T-helper 2 cell (primary cell): Measurements from ENCODE around the gene PLET1.

ENCODE experiments used
- DNase-seq, 5 experiments: peaks; one replicate each; pipeline versions ENCODE4 v3.0.0 to v3.0.0-alpha.2; 2012 to 2022

The PLET1 gene

DNA sequence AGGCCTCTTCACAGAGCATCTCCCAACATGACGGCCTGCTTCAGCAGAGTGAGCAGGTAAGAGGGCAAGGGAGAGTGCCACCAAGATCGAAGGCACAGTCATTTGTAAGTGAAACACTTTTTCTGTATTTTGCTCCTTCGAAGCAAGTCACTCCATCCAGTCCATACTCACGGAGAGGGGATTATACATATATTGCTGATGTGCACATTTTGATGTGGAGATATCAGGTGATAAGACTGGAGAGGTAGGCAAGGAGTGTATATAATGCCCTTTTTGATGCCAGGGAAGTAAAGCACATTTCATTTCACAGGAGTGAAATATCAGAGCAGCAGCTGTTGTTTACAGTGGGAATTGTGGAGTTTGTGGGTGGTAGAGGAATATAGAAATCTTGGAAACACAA is 23.2 kb downstream of the PLET1 start:
- no peak for DNase-seq

GRCh38 chr11:112235750-112236390 is 24.8 kb downstream of the PLET1 start:
- no peak for DNase-seq

- DNase-seq = no peak
These were observed 28.7 kb downstream of the PLET1 start for GRCh38 chr11:112231952-112232351.

DNA sequence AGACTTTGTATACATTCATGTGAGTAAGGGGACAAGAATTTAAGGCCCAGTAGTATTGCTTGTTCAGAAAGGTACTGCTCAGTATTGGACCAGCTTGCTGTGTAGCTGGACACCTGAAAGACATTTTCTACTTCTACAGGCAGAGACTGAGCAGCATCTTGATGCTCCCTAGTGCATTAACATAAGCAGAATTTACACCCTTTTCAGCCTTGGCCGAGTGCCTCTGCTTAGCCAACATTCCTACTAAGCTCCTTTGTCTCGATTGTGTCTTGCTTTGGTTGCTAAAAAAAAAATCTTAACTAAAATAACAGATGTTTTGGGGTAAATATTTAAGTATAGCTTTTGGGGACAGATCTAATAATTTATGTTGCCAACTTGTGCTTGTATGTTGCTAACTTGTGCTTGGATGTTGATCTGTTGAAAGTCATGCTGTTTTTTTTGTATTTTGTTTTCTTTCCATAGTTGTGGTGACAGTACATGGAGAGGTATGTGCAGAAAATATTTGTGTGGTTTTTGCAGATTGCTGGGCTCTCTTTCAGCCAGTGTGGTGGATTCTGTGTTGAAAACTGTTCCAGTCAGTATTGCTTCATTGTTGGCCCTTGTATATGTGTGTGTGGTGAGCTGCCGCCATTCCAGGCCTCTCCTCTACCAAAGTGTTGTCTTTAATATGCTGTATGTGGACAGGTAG is 30.8 kb downstream of the PLET1 start:
- DNase-seq = no peak

DNA sequence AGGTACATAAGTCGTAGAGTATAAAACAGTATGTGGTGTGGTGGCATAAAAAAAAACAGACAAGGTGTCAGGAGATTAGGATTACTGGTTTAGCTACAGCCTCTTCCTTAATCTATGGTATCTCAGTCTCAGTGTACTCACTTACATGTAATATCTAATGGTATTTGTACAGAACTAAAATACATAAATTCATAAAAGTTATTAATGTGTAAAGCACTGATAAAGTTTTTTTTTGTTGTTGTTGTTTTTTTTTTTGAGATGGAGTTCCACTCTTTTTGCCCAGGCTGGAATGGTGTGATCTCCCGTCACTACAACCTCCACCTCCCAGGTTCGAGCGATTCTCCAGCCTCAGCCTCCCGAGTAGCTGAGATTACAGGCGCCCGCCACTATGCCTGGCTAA is 31.5 kb downstream of the PLET1 start:
- no peak for DNase-seq

DNA sequence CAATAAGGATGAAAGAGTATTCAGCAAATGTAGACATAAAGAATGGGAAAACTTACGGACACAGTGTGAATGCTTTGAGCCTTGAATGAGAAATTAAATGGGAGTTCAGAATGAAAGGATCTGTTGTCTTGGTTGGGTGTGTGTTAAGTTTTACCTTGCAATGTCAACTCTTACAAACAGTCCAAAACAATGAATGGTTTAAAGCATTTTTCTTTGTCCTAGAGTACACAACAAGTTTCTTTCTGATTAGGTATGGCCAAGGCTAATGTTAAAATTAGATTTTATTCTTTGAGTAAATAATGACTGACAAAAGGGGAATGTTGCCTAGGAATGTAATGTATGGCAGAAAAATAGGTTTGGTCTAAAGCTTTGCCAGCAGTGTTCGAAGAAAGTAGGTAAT is 32.0 kb downstream of the PLET1 start:
- DNase-seq = no peak

GRCh38 chr11:112227471-112227870 is 33.2 kb downstream of the PLET1 start:
- DNase-seq = no peak

DNA sequence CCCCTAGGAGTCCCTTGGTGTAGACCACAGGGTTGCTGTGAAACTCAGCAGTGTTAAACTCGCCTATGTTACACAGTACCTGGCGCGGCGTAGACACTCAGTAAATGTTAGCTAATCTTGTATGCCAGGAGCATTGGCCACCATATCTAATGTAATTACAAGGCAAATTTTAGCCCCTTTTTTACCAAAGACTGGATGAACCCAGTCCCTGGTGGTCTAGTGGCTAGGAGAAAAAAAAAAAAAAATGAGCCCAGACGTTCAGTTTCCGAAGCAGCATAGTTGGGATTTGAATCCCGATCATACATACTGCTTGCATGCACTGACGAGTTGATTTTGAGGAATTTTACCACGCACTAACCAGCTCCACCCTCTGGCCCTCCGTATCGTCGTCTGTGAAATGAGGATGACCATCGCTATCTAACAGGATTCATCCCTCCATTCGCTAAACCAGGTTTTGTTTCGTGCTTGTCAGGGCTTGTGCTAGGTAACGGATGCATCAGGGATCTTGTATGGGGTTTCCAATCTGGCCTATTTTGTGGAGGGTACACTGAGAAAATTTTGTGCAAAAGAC is 33.7 kb downstream of the PLET1 start:
- DNase-seq = no peak

DNA sequence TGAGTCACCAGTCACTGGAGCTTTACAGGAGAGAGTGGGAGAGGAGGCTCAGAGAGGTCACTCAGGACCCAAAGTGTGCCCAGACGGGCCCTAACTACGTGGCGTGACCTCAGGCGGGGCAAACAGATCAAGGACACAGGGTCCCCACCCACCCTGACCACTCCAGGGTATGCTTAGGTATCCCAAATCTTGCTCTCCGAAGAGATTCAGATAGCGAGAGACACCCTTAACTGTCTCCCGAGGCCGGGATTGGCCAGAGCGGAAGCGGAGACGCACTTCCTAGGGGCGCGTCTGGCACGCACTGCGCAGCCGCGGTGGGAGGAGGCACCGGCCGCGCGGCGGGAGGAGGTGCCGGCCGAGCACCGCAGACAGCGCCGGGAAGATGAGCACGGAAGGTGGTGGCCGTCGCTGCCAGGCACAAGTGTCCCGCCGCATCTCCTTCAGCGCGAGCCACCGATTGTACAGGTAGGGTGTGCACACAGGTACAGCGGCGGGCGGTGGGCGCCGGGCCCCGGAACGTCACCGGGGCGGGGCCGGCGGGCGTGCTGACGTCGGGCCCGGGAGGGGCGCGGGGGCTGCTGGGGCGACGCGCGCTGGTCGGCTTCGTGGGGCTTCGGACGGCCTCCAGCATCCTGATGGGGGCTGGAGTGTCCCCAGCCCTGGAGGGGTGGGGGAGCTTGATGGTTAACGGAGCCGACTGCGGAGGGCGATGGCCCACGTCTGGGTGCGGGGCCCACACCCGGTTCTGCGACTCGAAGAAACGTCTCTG is 34.4 kb downstream of the PLET1 start, which contains the start of gene PTS:
PTS (plus strand) TSS at position 367 of the 769 bp plus-strand sequence; CDS start at position 383, 16 bp downstream.
- DNase-seq = peak; percentile 63 to 92 (median 74)

DNA sequence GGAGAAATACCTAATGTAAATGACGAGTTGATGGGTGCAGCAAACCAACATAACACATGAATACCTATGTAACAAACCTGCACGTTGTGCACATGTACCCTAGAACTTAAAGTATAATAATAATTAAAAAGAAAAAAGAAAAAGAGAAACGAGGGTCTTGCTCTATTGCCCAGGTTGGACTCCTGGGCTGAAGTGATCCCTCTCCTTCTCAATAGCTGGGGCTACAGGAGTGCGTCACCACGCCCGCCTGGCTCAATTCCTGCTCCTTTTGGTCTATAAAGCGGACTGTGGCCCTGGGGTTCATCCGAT is 35.0 kb downstream of the PLET1 start:
- no peak for DNase-seq

GRCh38 chr11:112223754-112224532 is 36.7 kb downstream of the PLET1 start:
- no peak for DNase-seq

DNA sequence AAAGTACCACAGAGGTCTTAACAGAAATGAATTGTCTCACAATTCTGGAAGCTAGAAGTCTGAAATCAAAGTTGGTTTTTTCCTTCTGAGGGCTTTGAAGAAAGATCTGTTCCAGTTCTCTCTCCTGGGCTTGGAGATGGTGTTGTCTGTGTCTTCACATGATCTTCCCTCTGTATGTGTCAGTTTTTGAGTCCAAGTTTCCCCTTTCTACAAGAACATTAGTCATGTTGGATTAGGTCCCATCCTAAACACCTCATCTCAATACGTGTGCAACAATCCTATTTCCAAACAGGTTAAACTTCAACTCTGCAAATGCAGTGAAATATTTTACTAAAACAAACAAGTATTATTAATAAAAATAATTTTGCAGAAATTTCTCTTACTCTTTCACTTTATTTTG is 37.5 kb downstream of the PLET1 start:
- no peak for DNase-seq

- DNase-seq = no peak
These were observed 38.4 kb downstream of the PLET1 start for GRCh38 chr11:112222303-112222702.

DNA sequence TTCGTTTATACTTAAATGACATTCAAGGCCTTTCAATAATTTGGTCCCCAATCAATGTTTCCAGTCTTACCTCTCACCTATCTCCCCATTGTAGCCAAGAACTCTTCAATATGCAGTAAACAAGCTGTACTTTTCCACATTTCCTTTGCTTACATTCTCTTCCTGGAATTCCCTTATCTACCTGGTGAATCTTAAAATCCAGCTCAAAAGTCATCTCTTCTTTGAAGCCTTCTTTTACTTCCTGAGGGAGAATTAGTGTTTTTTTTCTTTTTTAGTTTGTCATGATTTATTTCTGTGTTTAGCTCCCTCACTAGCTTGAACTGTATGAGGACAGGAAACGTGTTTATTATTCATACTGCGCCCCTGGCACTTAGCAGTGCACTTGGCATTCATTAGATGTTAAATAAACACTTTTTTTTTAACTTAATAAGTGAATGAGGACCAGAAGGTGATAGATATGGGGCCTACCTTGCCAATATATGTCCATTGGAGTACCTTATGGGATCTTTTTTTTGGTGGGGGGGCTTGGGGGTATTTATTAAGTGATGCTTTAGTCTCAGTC is 39.3 kb downstream of the PLET1 start:
- DNase-seq = no peak

- DNase-seq = peak in 2 of 5 experiments; percentile 55 to 80
These were observed 41.0 kb downstream of the PLET1 start for GRCh38 chr11:112219476-112220232.

- DNase-seq = no peak
These were observed 44.0 kb downstream of the PLET1 start for GRCh38 chr11:112216561-112217105.

- DNase-seq = no peak
These were observed 45.0 kb downstream of the PLET1 start for GRCh38 chr11:112215621-112216020.

- no peak for DNase-seq
These were observed 46.9 kb downstream of the PLET1 start for GRCh38 chr11:112213753-112214152.

DNA sequence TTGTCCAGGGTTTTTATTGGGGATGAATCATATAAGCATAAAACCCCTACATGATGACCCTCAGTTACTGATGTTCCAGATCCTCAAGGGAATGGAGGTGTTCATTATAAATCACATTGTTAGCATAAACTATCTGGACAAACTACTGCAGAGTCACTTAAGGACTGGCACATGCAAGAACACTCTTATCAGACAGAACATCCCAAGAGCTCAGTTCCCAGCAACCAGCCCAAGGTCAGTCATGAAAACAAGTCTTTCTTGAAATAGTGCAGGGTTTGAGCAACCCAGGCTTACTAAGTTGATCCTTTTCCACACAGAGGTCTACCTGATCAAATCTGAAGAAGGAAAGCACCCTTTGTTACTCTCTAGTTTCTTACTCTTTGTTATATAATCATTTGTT is 48.0 kb downstream of the PLET1 start:
- DNase-seq = no peak

DNA sequence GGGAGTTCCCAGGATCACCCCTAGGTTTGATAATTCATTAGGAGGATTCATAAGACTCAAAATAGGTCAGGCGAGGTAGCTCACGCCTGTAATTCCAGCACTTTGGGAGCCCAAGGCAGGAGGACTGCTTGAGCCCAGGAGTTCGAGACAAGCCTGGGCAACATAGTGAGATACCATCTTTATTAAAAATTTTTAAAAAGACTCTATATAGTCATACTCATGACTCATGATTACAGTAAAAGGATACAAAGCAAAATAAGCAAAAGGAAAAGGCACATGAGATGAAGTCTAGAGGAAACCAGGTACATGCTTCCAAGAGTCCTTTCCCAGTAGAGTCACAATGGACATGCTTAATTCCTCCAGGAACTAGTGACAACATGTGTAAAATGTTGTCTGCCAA is 48.4 kb downstream of the PLET1 start:
- DNase-seq = no peak

GRCh38 chr11:112211536-112211935 is 49.1 kb downstream of the PLET1 start:
- peak in 1 of 5 experiments; percentile 35 for DNase-seq
